Right lobe of liver (tissue), 6 donors: ENCODE results near the gene TBC1D5. TPM values are rescaled to one million over a fixed set of nuclear protein-coding genes. Genes with fewer than 3 reads are reported as not detected.
A peak's percentile ranks its signal among the peaks of the same experiment; 100 is the strongest.

ENCODE experiments used
- ATAC-seq, 4 donors: fragments of 200-7000 bp; cut with Tn5 transposase; one replicate each; pipeline ENCODE4 v1.9.1; 2020; ENCODE audit warnings: mild to moderate bottlenecking in 4 of 4, moderate library complexity in 4 of 4
- DNase-seq, 3 donors: peaks; one replicate each; pipeline ENCODE4 v3.0.0-alpha.2; 2020
- H3K27ac ChIP-seq, 3 donors: fragments of 200-600 bp; one replicate each; pipeline ENCODE4 v1.8.0; 2022
- H3K27me3 ChIP-seq, 2 donors: fragments of 200-600 bp; one replicate each; pipeline ENCODE4 v1.8.0; 2022
- H3K36me3 ChIP-seq, 4 donors: fragments of 200-600 bp; sonication (generic) in 1 of 4; one replicate each; pipeline versions ENCODE4 v1.5.1 to v1.8.0; 2017 to 2022; ENCODE audit warnings: control low read depth in 1 of 4
- H3K4me1 ChIP-seq, 4 donors: fragments of 200-600 bp; sonication (generic) in 1 of 4; one replicate each; pipeline versions ENCODE4 v1.5.1 to v1.8.0; 2017 to 2022; ENCODE audit warnings: control low read depth in 1 of 4
- H3K4me3 ChIP-seq, 3 donors: fragments of 200-600 bp; one replicate each; pipeline ENCODE4 v1.8.0; 2022
- H3K9me3 ChIP-seq, 4 donors: fragments of 200-600 bp; sonication (generic) in 1 of 4; one replicate each; pipeline versions ENCODE4 v1.5.1 to v1.8.0; 2017 to 2022; ENCODE audit warnings: control low read depth in 1 of 4
- POLR2A ChIP-seq: fragments of 450-650 bp; IDR thresholded peaks from one replicate; pipeline ENCODE4 v1.6.1; 2017; ENCODE audit warnings: antibody characterized with exemption, mild to moderate bottlenecking
- WGBS: methylation state at CpG from one replicate; pipeline ENCODE4 v1.1.6; 2018; ENCODE audit warnings: low coverage, low lambda C conversion rate; ENCODE audit not compliant: insufficient coverage; ENCODE audit errors: missing lambda C conversion rate; 5-methylcytosine and 5-hydroxymethylcytosine counted together
- intact Hi-C, 2 donors: fragments of 100-400 bp; cut with DNase I; formaldehyde crosslinking; loops; one replicate each; pipeline versions ENCODE4 v1.11.2 to v1.14.1; 2022
- total RNA-seq, 6 experiments: library from RNA; depleted of rRNA in 2 of 6; stranded (reverse); fragments of >200 nt in 2 of 6; fragmentation: NEBNext Ultra II Directional in 3 of 6; extraction: Animal tissue kit (Norgen Biotek cat#: 25700) in 3 of 6; gene quantifications; one replicate each; pipeline versions ENCODE4 v1.1.0 to v1.2.4, GENCODE V29; 2016 to 2023
- TF ChIP-seq, protein P1 (sequence below), 4 donors: fragments of 200-600 bp in 3 of 4; fragments of 450-650 bp in 1 of 4; IDR thresholded peaks; one replicate each; pipeline versions ENCODE4 v1.5.1 to v1.8.0; 2016 to 2022; ENCODE audit warnings: antibody characterized with exemption in 4 of 4, mild to moderate bottlenecking in 2 of 4
- donor health status: DM: no; HTN: yes; CAD: no.
- donor health status: DM: no; HTN: no; CAD: no.
- donor health status: DM: no; HTN: no; CAD: no.
- donor health status: DM: no; HTN: yes; CAD: no.
- donor health status: DM: no; HTN: yes; CAD: no.

The TBC1D5 gene
- total RNA-seq, 6 experiments from 2014 or later = 21.5 to 33.4 (median 27.7) TPM

DNA sequence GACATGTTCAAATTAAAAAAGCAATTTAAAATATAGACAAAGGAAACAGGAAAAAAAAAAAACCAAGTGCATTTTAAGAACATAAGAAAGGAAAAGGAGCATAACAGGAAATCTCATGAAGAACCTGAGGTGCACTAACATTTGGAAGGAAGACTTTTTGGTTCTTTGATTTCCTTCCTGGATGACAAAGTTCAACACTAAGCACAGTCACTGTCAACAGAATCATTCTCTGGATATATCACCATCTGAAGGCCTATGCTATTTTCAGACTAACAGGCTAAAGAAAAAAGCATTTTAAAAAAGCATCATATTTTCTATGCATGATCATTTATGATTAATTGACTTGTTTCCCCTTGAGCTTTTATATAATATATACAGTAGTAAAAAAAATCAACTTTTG lies 508.0 kb downstream of the TBC1D5 start:
- H3K4me3 ChIP-seq = no peak overlapping the region
- no peaks in the 10 kb centered on the region for H3K9me3 ChIP-seq
- ATAC-seq (peak; percentile 23 to 59 (median 34)), DNase-seq (no peak)
- H3K27me3 ChIP-seq = no peaks in the 10 kb centered on the region
- TF ChIP-seq, protein P1, sequence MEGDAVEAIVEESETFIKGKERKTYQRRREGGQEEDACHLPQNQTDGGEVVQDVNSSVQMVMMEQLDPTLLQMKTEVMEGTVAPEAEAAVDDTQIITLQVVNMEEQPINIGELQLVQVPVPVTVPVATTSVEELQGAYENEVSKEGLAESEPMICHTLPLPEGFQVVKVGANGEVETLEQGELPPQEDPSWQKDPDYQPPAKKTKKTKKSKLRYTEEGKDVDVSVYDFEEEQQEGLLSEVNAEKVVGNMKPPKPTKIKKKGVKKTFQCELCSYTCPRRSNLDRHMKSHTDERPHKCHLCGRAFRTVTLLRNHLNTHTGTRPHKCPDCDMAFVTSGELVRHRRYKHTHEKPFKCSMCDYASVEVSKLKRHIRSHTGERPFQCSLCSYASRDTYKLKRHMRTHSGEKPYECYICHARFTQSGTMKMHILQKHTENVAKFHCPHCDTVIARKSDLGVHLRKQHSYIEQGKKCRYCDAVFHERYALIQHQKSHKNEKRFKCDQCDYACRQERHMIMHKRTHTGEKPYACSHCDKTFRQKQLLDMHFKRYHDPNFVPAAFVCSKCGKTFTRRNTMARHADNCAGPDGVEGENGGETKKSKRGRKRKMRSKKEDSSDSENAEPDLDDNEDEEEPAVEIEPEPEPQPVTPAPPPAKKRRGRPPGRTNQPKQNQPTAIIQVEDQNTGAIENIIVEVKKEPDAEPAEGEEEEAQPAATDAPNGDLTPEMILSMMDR (IDR thresholded peaks at IDR 0.05) = no peak
- no peak for TF ChIP-seq POLR2A
- intact Hi-C loops = loop anchor here (10.0 kb wide), 2 partner anchors 630 to 640 kb away; partner anchors contain the start of gene DAZL (in 1 of the 2)
- no peaks in the 10 kb centered on the region for H3K4me1 ChIP-seq
- H3K36me3 ChIP-seq = no peaks in the 10 kb centered on the region
- no peak overlapping the region for H3K27ac ChIP-seq

DNA sequence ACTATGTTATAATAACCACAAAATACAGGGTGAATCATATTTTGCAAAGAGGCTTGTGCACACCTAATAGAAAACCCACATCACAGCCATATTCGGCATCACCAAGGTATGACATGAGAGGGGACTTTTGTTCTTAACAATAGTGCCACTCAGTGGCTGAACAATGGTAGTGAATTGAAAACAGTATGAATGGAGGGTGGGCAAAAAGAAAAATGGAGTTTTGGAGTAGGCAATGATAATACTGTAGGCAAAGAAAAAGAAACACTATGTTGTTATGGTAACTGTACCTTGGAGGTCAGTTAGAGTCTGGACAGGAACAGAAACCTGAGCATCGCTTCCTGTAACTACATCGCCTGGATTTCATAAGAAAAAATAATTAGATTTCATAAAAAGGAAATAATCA lies 509.0 kb downstream of the TBC1D5 start:
- Histone ChIP-seq H3K27ac (no peak overlapping the region), H3K4me1 (no peaks in the 10 kb centered on the region), H3K36me3 (no peaks in the 10 kb centered on the region), H3K27me3 (no peaks in the 10 kb centered on the region), H3K9me3 (no peaks in the 10 kb centered on the region), H3K4me3 (no peak overlapping the region)
- peak; percentile 84 to 92 (median 88) for ATAC-seq
- intact Hi-C loops = loop anchor here (10.0 kb wide), 2 partner anchors 629 to 639 kb away; partner anchors contain the start of gene DAZL (in 1 of the 2)
- 42% methylated on average over 3 of the region's 3 CpGs for WGBS
- TF ChIP-seq, protein P1 (IDR thresholded peaks at IDR 0.05) = peak; percentile 69 to 71 (median 70)
- TF ChIP-seq POLR2A = no peak
- DNase-seq = no peak

DNA sequence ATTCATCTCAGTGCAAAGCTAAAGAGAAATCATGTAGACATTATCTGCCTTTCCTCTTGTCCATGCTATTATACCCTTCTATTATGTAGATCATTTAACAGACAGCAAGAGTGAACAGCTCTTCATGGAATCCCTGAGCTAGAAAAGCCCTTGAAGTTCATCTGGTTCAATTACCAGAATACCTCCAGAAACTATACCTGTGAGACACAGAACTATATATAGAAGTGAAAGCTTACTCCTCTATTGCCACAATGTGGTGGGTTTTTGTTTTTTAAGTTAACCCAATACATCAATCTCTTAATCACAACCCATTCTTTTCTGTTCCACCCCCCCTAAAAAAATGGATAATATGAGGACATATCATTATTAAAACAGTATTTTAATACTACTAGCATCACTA lies 510.0 kb downstream of the TBC1D5 start:
- Histone ChIP-seq H3K36me3 (no peaks in the 10 kb centered on the region), H3K4me3 (no peak overlapping the region), H3K27ac (no peak overlapping the region), H3K4me1 (no peaks in the 10 kb centered on the region), H3K9me3 (no peaks in the 10 kb centered on the region), H3K27me3 (no peaks in the 10 kb centered on the region)
- DNase-seq = no peak
- ATAC-seq = no peak
- intact Hi-C loops = loop anchor here (10.0 kb wide), 2 partner anchors 628 to 638 kb away; partner anchors contain the start of gene DAZL (in 1 of the 2)
- TF ChIP-seq POLR2A = no peak
- TF ChIP-seq, protein P1 (IDR thresholded peaks at IDR 0.05) = no peak

DNA sequence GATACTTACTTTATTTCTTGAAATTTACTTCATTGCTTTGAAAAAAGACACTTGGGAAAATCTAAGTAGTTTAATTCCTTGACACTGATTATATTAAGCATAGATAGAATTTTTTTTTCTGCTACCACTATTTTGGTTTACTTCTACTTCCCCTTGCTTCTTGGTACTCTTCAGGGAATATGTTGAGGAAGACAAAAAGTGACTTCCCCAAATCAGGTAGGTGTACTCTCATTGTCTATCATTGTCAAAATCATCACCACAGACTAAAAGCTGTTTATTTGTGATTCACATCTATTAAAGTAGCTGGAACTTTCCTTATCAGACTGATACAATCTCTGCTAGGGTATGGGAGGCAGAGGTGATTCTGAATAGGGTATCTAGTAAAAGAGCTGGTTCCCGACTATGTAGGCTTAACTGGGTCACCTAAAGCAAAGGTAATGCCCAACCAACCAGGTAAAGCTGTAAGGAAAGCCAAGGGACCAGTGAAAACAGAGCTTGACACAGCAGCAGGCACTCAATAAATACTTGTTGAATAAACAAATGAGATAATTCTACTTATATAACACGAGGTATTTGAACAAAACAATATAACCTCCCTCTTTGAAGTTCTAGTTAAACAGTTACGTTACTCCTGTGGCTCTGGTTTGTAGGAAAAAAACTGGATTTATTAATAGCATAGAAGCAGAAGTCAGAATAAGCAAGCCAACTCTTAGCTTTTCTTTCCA lies 510.7 kb downstream of the TBC1D5 start:
- ATAC-seq (peak in 2 of 4 donors; percentile 23 to 33), DNase-seq (no peak)
- Histone ChIP-seq H3K4me3 (no peak overlapping the region), H3K27me3 (no peaks in the 10 kb centered on the region), H3K27ac (no peak overlapping the region), H3K9me3 (no peaks in the 10 kb centered on the region), H3K4me1 (no peaks in the 10 kb centered on the region), H3K36me3 (no peaks in the 10 kb centered on the region)
- 47% methylated on average over 3 of the region's 3 CpGs for WGBS
- no peak for TF ChIP-seq POLR2A
- TF ChIP-seq, protein P1 (IDR thresholded peaks at IDR 0.05) = no peak
- intact Hi-C loops = loop anchor here (10.0 kb wide), 2 partner anchors 627 to 637 kb away; partner anchors contain the start of gene DAZL (in 1 of the 2)
